22Rv1 (cell line): ENCODE measurements around the gene NRXN2.

ENCODE experiments used
- ZFX ChIP-seq: fragments of 450-650 bp; IDR thresholded peaks from 2 replicates; pipeline ENCODE4 v1.6.1; 2017; ENCODE audit warnings: antibody characterized with exemption, borderline replicate concordance
- TF ChIP-seq, protein P1 (sequence below): fragments of 450-650 bp; IDR thresholded peaks from 2 replicates; pipeline ENCODE4 v1.5.1; 2017; ENCODE audit warnings: mild to moderate bottlenecking

DNA sequence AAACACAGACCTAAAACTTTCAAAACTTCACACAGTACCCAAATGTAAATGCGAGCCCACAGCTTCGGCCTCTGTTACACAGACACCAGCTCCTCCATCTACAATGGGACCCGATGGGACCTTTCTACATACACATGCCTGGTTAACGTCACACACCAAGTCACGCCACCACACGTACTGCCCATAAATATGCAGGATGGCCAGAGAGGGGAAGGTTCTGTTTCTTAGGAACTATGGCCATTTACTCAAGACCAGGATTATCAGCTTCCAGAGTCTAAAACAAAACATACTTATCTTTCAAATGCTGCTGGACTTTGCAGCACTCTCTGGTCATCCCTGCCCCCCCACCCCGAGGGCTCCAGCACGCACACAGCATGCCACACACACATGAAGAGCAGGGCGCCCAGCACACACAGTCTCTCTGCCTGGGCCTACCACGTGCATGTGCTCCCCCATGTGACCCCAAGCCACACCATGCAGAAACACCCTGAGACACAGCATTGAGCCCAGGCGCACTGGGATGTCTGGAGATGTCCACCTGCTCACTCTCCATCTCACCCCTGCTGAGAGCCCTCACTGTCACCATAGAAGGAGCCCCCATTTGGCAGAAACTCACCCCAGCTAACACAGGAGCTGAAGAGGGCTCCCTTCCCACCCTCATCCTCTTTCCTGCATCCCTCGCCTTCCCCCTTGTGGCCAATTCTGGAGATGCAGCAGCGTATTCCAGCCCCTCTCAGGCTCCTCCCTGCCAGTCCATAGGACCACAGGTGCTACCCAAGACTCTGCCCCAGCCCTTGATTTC, 70.2 kb downstream of the NRXN2 start:
- TF ChIP-seq, protein P1, sequence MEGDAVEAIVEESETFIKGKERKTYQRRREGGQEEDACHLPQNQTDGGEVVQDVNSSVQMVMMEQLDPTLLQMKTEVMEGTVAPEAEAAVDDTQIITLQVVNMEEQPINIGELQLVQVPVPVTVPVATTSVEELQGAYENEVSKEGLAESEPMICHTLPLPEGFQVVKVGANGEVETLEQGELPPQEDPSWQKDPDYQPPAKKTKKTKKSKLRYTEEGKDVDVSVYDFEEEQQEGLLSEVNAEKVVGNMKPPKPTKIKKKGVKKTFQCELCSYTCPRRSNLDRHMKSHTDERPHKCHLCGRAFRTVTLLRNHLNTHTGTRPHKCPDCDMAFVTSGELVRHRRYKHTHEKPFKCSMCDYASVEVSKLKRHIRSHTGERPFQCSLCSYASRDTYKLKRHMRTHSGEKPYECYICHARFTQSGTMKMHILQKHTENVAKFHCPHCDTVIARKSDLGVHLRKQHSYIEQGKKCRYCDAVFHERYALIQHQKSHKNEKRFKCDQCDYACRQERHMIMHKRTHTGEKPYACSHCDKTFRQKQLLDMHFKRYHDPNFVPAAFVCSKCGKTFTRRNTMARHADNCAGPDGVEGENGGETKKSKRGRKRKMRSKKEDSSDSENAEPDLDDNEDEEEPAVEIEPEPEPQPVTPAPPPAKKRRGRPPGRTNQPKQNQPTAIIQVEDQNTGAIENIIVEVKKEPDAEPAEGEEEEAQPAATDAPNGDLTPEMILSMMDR, result peak; percentile 88
- TF ChIP-seq ZFX, result no peak
